Measurements from ENCODE around the gene C11orf97. TPM values are rescaled to one million over a fixed set of nuclear protein-coding genes. Genes with fewer than 3 reads are reported as not detected.
A peak's percentile ranks its signal among the peaks of the same experiment; 100 is the strongest.

C11orf97 gene
- total and polyA plus RNA-seq, 2 experiments from 2014 or later, result not detected

GRCh38 chr11:94519478-94520084, 7.3 kb downstream of the C11orf97 start:
- H3K36me3 Mint-ChIP-seq (ENCODE audit: low read depth), result no peaks in the 10 kb centered on the region
- TF ChIP-seq POLR2AphosphoS5 (IDR thresholded peaks at IDR 0.05; ENCODE audit: low read depth) (no peak), CTCF (conservative IDR thresholded peaks at IDR 0.05; ENCODE audit: low read depth in 2 of 2) (peak; percentile 53 to 93), ETS1 (IDR thresholded peaks at IDR 0.05) (no peak), ZNF462 (CRISPR knock-in tag; IDR thresholded peaks at IDR 0.05) (no peak), ZNF114 (CRISPR knock-in tag; IDR thresholded peaks at IDR 0.05) (no peak), EZH2phosphoT487 (IDR thresholded peaks at IDR 0.05; ENCODE audit: unreplicated experiment) (no peak), NANOG (IDR thresholded peaks at IDR 0.05; ENCODE audit: borderline replicate concordance) (no peak)
- H3K4me1 ChIP-seq (ENCODE audit: insufficient read depth), result no peaks in the 10 kb centered on the region
- ATAC-seq, result no peak
- H3K4me3 ChIP-seq, result no peak overlapping the region
- no peaks in the 10 kb centered on the region for H3K79me2 ChIP-seq (replicated peaks; ENCODE audit: insufficient read depth)
- H3K27ac ChIP-seq (ENCODE audit: low read depth), result no peak overlapping the region
- no peaks in the 10 kb centered on the region for H3K27me3 Mint-ChIP-seq (ENCODE audit: insufficient read depth, low read depth, poor library complexity)
- H3K27ac Mint-ChIP-seq, result no peak overlapping the region
- no peaks in the 10 kb centered on the region for H4K20me1 ChIP-seq (replicated peaks; ENCODE audit: insufficient read depth)
- no peak overlapping the region for H3K4me2 ChIP-seq
- no peaks in the 10 kb centered on the region for H3K27me3 ChIP-seq (ENCODE audit: insufficient read depth)
- H3K36me3 ChIP-seq (ENCODE audit: insufficient read depth), result no peaks in the 10 kb centered on the region
- no peaks in the 10 kb centered on the region for H3K9me2 ChIP-seq (ENCODE audit: insufficient read depth)
- H3F3A ChIP-seq (replicated peaks; ENCODE audit: low read depth), result no peaks in the 10 kb centered on the region
- H2AFZ ChIP-seq, result no peak overlapping the region
- H3K4me1 Mint-ChIP-seq, result no peaks in the 10 kb centered on the region
- H3K4me3 Mint-ChIP-seq, result no peak overlapping the region
- DNase-seq (ENCODE audit: low spot score), result peak; percentile 62
- H3K9me3 Mint-ChIP-seq, result no peaks in the 10 kb centered on the region

Measured in GM23338 (cell line).